Measurements from ENCODE around the gene ELP5.

ELP5 gene

GRCh38 chr17:7252176-7253043 lies at the start of gene ELP5:
Gene ELP5, plus strand, starts transcription at chr17:7252215. Its CDS starts 336 bp downstream, at chr17:7252551.
- DNase-seq (ENCODE audit: low read depth), result peak; percentile 90

GRCh38 chr17:7203391-7203790 lies 48.6 kb upstream of the ELP5 start:
- no peak for DNase-seq (ENCODE audit: low read depth)

GRCh38 chr17:7204336-7204735 lies 47.7 kb upstream of the ELP5 start:
- no peak for DNase-seq (ENCODE audit: low read depth)

DNA sequence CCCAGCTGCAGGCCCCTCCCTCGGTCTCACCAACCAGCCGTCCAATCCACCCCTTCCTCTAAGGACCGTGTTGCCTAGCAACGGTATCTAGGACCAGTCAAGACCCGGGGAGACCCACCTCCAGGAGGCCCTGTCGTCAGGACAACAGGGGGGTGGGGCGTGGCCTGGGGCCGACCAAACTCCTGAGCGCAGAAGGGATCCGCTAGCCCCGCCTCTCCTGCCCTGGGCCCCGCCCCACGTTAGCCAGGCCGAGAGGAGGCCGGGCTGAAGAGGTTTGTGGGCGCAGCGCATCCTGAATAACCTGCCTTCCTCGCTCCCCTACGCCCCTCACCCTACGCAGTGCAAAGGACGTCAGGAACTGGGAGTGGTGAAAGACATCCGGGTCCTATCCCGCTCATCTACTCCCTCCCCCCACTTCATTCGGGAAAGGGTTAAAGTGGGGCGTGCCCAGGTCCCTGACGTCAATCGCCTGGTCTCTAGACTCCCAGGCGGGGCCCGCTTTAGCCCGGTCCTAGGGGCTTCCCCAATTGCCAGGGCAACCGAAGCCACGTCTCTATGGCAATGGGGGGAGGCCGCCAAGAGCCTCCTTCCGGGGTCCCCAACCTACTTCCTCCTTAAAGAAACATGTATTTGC lies 47.1 kb upstream of the ELP5 start:
- DNase-seq (ENCODE audit: low read depth), result peak; percentile 83

- DNase-seq (ENCODE audit: low read depth), result no peak
These were observed 46.5 kb upstream of the ELP5 start for GRCh38 chr17:7205561-7205960.

- DNase-seq (ENCODE audit: low read depth), result peak; percentile 61
These were observed 44.7 kb upstream of the ELP5 start for GRCh38 chr17:7207120-7208001.

DNA sequence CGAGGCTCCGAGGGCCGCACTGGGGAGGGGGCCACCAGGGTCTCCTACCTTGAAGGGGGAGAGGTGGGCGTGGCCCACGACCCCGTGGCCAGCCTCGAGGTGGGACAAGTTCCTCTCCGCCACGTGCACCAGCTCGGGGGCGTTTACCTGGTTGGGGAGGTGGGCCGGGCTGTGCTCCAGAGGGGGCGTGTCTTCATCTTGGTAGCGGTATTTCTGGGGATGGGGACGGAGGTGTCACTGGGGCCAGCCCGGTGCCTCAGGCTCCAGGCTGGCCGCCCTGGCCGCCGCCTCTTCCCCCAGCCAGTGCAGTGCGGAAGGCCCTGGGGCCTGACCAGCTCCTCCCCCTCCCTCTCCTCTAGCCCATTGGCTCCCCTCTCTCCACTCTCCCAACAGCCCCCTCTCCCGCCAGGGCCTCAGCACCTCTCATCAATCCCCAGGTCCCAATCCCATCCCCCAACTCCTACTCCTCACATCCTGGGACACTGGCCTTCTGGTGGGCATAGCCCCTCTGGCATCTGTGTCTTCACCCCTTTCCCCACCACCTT lies 43.9 kb upstream of the ELP5 start:
- DNase-seq (ENCODE audit: low read depth), result no peak

GRCh38 chr17:7208754-7209460 lies 43.1 kb upstream of the ELP5 start:
- DNase-seq (ENCODE audit: low read depth), result no peak

DNA sequence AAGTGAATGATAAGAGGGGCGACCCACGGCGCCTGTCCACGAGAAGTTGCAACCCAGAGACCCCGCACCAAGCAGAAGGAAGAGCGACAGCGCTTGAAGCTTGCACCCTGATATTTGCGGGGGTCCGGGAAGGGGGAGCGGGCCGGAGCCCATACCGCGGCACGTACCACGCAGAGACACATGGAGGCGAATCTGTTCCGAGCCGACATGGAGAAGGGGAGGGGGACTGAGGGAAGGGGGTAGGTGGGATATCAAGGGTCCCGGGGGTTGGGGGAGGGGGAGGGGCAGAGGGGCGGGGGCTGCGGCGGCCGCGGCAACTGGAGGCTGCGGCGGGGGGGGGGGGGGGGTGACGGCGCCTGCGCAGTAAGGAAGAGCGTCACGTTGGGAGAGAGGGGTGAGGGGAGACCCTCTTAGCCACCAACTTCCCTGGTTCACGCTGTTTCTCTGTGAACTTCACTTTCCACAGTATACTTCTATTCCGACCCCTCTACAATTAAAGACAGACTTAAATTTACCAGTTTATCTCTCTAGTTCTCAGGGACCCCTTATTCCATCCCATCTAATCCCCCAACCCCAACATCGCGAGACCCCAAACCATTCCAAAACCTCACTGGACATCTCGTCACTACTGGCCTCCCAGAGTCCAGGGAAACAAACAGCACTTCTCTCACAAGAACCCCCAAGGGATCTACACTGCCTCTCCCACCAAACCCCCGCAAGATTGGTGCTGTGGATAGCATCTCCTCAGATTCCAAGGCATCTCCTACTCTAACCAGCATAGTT lies 40.3 kb upstream of the ELP5 start:
- DNase-seq (ENCODE audit: low read depth), result no peak

DNA sequence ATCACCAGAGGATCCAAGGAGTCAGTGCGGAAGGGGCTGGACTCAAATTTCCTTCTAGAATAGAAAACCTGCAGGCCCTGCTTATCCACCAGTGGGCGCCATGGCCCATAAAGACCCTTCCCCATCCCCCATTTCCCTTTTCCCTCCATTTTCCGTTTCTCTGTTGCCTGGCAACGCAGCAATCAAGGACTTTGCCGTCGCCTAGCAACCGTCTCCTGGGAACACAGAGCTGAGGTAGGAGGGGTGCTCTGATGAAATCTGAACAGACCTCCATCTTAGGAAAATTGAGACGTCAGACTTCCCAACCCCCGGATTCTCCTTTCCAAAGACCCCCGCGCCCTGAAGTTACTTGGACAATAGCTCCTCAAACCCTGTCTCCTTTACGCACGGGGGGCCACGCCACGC lies 38.1 kb upstream of the ELP5 start:
- peak; percentile 82 for DNase-seq (ENCODE audit: low read depth)

DNA sequence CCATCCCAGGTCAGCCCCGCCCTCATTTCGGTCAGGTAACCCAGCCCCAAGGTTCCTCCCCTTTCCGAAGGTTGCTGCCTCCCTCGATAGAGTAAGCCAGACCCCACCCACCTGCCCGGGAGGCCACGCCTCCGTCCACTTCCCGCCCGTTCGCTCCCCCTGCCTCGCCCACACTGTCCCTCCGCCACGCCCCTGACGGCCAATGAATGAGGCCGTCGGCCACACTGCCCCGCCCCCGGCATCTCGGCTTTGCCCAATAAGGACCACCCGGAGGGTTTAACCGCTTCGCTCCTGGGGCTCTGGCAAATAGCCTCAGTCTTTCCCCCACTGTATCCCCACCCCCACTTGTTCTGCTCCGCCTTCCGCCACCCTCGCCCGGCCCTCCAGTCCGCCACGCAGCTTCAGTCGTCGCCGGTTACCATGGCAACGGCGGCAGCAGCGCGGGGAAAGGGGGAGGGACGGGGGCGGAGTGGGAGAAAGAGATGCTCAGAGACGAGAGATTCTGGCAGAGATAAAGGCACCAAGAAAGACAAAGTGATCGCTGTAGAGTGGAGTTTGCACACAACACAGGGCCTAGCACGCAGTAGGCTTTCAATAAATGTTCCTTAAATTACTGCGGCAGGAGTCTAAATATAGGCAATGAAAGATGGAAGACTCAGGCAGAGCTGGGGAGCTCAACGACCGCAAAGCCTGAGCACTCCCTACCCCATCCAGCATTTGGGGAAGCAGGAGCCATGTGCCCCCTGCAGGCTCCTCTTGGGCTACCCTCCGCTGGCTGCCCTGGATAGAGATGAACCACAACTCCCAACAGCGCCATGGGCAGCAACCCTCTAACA lies 37.5 kb upstream of the ELP5 start:
- DNase-seq (ENCODE audit: low read depth), result peak; percentile 95

DNA sequence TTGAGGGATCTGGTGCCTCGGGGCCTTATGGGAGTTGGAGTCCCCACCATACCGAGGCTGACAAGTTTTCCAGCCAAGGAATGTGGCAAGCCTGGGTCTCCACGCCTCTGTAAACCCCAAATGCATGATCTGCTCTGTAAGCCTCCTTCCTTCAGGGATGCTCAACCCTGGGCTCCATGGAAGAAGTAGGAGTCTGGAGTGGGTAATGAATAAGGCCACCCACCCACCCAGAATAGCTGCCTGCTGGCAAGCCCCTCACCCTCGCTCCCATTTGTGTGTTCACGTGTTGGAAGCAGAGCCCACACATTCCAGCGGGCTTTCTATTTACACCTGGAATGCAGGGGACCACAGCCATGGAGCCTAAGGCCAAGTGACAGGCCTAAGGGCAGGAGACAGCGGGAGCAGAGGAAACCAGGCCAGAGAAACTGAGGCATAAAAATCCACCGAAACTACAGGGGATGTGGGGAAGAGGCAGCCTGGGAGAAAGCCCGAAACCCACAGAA lies 36.8 kb upstream of the ELP5 start:
- DNase-seq (ENCODE audit: low read depth), result no peak

- DNase-seq (ENCODE audit: low read depth), result no peak
These were observed 36.3 kb upstream of the ELP5 start for GRCh38 chr17:7215652-7216180.

DNA sequence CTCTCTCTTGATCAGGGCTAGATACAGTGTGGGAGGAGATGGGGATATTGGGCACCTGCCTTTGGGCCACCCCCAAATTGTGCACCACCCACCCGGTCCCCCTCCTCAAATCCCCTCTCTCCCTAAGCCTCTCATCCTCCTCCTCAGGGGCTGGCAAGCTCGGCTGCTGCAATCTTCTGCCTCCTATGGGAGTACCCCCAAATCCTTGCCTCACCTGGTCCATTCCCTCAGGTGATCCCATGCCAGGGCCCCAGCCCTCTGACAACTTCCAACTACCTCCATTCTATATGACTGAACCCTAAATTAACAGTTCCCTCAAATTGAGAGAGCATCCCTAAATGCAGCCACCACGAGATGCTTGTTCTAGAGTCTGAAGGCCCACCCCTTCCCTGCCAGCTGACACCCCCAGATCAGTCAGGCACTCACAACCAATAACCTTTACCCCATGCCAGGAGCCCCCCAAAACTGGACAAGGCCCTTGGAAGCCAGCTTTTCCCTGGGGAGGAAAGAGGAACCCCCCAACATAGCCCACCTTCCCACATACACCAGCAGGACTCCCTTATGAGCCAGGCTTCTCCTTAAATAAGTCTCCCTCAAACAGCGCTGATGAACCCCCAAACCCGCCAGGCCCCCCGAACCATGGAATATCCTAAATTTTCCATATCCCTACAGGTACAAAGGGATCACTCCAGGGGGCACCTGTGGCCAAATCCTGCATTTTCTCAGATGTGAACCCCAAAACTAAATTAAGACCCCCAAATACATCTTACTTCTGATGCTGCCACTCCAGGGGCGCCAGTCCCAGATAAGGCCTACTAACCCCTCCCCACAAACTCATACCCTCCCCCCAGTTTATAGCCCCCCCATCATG lies 35.5 kb upstream of the ELP5 start:
- no peak for DNase-seq (ENCODE audit: low read depth)

- DNase-seq (ENCODE audit: low read depth), result peak; percentile 75
These were observed 34.7 kb upstream of the ELP5 start for GRCh38 chr17:7217113-7217987.

DNA sequence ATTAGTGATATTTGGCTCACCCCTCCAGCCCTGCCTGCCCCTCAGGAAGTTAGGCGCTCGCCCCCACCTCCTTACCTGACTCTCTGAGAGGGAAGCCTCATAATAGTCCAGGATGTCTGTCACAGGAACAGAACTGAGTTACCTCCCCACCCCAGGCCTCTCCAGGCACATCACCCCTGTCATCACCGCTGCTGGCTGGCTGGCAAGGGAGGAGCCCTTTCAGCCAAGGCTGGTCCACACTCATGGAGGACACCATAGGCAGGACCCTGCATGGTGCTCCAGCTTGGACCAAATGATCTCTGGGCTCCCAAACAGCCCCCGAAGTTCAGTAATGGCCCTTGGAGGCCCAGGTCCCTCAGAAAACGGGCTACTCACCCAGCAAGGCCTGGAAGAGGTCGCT lies 33.8 kb upstream of the ELP5 start:
- DNase-seq (ENCODE audit: low read depth), result no peak

DNA sequence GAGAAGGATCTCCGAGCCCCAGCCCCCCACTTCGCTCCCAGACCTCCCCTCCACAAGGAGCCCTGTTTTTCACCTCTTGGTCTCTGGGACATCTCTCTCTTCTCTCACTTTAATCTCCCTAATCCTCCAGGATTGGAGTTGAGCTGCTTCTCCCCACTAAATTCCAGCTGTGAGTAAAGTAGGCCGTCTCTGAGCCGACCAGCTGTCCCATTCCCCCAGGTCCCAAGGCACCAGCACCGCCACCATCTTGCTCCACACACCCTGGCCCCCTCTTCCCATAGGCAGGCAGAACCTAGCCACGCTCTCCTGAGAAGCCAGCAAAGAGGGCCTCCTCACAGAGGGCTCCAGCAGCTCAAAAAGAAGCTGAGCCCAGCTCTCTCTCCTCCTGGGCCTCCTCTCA lies 33.3 kb upstream of the ELP5 start:
- no peak for DNase-seq (ENCODE audit: low read depth)

Measured in amniotic epithelial cell (primary cell).